Measurements from ENCODE around the gene H6PD. TPM values are rescaled to one million over a fixed set of nuclear protein-coding genes. Genes with fewer than 3 reads are reported as not detected.

Gene H6PD
- total RNA-seq, 1 donor from 2014 or later, result 36.2 TPM

- DNase-seq (ENCODE audit: low spot score, unreplicated experiment), result no peak
- no peaks in the 10 kb centered on the region for H3K4me1 Mint-ChIP-seq (ENCODE audit: low read depth)
- peaks cover 20% of the 10 kb centered on the region for H3K27me3 Mint-ChIP-seq
- no peak overlapping the region for H3K4me3 Mint-ChIP-seq (ENCODE audit: low read depth)
- H3K36me3 Mint-ChIP-seq (ENCODE audit: insufficient read depth), result no peaks in the 10 kb centered on the region
- H3K9me3 Mint-ChIP-seq (ENCODE audit: low read depth), result no peaks in the 10 kb centered on the region
- no peak for TF ChIP-seq CTCF (IDR thresholded peaks at IDR 0.05; ENCODE audit: unreplicated experiment)
- H3K27ac Mint-ChIP-seq, result no peak overlapping the region
Measured at GRCh38 chr1:9211291-9211811, 23.2 kb upstream of the H6PD start.

GRCh38 chr1:9212735-9213134, 21.8 kb upstream of the H6PD start:
- Mint-ChIP-seq H3K4me1 (ENCODE audit: low read depth) (no peaks in the 10 kb centered on the region), H3K9me3 (ENCODE audit: low read depth) (no peaks in the 10 kb centered on the region), H3K27me3 (peaks cover 11% of the 10 kb centered on the region), H3K27ac (no peak overlapping the region), H3K4me3 (ENCODE audit: low read depth) (no peak overlapping the region), H3K36me3 (ENCODE audit: insufficient read depth) (no peaks in the 10 kb centered on the region)
- TF ChIP-seq CTCF (IDR thresholded peaks at IDR 0.05; ENCODE audit: unreplicated experiment), result no peak
- no peak for DNase-seq (ENCODE audit: low spot score, unreplicated experiment)

- Mint-ChIP-seq H3K9me3 (ENCODE audit: low read depth) (peaks cover 2% of the 10 kb centered on the region), H3K27me3 (peaks cover 7% of the 10 kb centered on the region), H3K27ac (no peak overlapping the region), H3K36me3 (ENCODE audit: insufficient read depth) (no peaks in the 10 kb centered on the region), H3K4me3 (ENCODE audit: low read depth) (no peak overlapping the region), H3K4me1 (ENCODE audit: low read depth) (no peaks in the 10 kb centered on the region)
- no peak for DNase-seq (ENCODE audit: low spot score, unreplicated experiment)
- TF ChIP-seq CTCF (IDR thresholded peaks at IDR 0.05; ENCODE audit: unreplicated experiment), result no peak
Measured at GRCh38 chr1:9213956-9214355, 20.6 kb upstream of the H6PD start.

GRCh38 chr1:9218917-9219316, 15.7 kb upstream of the H6PD start:
- no peak for TF ChIP-seq CTCF (IDR thresholded peaks at IDR 0.05; ENCODE audit: unreplicated experiment)
- Mint-ChIP-seq H3K9me3 (ENCODE audit: low read depth) (peaks cover 3% of the 10 kb centered on the region), H3K27me3 (peaks cover 3% of the 10 kb centered on the region), H3K27ac (no peak overlapping the region), H3K4me3 (ENCODE audit: low read depth) (no peak overlapping the region), H3K4me1 (ENCODE audit: low read depth) (no peaks in the 10 kb centered on the region), H3K36me3 (ENCODE audit: insufficient read depth) (no peaks in the 10 kb centered on the region)
- no peak for DNase-seq (ENCODE audit: low spot score, unreplicated experiment)

- Mint-ChIP-seq H3K27me3 (no peaks in the 10 kb centered on the region), H3K27ac (no peak overlapping the region)
Measured at GRCh38 chr1:9222846-9223625, 11.5 kb upstream of the H6PD start.

More at GRCh38 chr1:9222846-9223625, 11.5 kb upstream of the H6PD start:
- no peak for DNase-seq (ENCODE audit: low spot score, unreplicated experiment)
- H3K4me3 Mint-ChIP-seq (ENCODE audit: low read depth), result no peak overlapping the region
- peaks cover 3% of the 10 kb centered on the region for H3K9me3 Mint-ChIP-seq (ENCODE audit: low read depth)
- TF ChIP-seq CTCF (IDR thresholded peaks at IDR 0.05; ENCODE audit: unreplicated experiment), result no peak
- no peaks in the 10 kb centered on the region for H3K4me1 Mint-ChIP-seq (ENCODE audit: low read depth)
- H3K36me3 Mint-ChIP-seq (ENCODE audit: insufficient read depth), result no peaks in the 10 kb centered on the region
